H1 (cell line): ENCODE data around the gene ANXA4.

Experiments
- POLR2A ChIP-seq, 2 experiments: IDR thresholded peaks; 1 replicate in 1 of 2; 2 replicates in 1 of 2; pipeline ENCODE4 v1.6.1; 2011; ENCODE audit warnings: low read depth in 2 of 2, low read length in 2 of 2, mild to moderate bottlenecking in 2 of 2; ENCODE audit errors: control extremely low read depth in 1 of 2
- POLR2AphosphoS5 ChIP-seq: IDR thresholded peaks from 2 replicates; pipeline ENCODE4 v1.6.1; 2011; ENCODE audit warnings: low read depth, low read length
- SIX5 ChIP-seq: IDR thresholded peaks from 2 replicates; pipeline ENCODE4 v1.6.1; 2011; ENCODE audit warnings: mild to moderate bottlenecking, low read depth, low read length
- TEAD4 ChIP-seq: IDR thresholded peaks from 2 replicates; pipeline ENCODE4 v1.6.1; 2012; ENCODE audit warnings: low read depth, low read length, inconsistent platforms, mixed read lengths
- TF ChIP-seq, protein P1 (sequence below), 3 experiments: IDR thresholded peaks; 1 replicate in 2 of 3; 2 replicates in 1 of 3; pipeline versions ENCODE4 v1.5.1 to v1.6.1; 2011; ENCODE audit warnings: low read length in 3 of 3, mild to moderate bottlenecking in 3 of 3, inconsistent platforms in 2 of 3, low read depth in 1 of 3, moderate library complexity in 1 of 3; ENCODE audit not compliant: insufficient read depth in 1 of 3; ENCODE audit errors: control extremely low read depth in 1 of 3

DNA sequence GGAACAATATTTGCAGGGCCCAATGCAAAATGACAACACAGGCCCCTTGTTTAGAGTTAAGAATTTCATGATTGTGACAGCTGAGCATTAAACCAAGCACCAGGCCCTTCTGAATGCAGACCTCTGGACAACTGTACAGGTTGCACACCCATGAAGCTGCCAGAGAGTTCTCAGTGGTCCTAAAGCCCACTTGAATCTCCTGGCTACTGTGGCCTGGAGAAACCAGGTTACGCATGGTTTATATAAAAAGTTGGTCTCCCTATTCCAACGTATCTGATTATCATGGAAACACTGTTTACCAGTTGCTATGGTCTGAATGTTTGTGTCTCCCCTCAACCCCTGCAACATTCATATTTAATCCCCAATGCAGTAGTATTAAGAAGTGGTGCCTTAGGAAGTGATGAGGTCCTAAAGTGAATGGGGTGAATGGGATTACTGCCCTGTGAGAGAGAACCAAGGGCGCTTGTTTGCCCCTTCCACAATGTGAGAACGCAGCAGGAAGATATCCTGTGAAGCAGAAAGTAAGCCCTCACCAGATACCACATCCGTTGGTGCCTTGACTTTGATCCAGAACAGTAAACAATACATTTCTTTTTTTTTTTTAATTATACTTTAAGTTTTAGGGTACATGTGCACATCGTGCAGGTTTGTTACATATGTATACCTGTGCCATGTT lies 48.0 kb upstream of the ANXA4 start:
- TF ChIP-seq TEAD4 (no peak), POLR2A (IDR thresholded peaks at IDR 0.05; ENCODE audit: control extremely low read depth in 1 of 2, low read depth in 2 of 2, low read length in 2 of 2) (no peak), POLR2AphosphoS5 (no peak), SIX5 (no peak)
- TF ChIP-seq, protein P1, sequence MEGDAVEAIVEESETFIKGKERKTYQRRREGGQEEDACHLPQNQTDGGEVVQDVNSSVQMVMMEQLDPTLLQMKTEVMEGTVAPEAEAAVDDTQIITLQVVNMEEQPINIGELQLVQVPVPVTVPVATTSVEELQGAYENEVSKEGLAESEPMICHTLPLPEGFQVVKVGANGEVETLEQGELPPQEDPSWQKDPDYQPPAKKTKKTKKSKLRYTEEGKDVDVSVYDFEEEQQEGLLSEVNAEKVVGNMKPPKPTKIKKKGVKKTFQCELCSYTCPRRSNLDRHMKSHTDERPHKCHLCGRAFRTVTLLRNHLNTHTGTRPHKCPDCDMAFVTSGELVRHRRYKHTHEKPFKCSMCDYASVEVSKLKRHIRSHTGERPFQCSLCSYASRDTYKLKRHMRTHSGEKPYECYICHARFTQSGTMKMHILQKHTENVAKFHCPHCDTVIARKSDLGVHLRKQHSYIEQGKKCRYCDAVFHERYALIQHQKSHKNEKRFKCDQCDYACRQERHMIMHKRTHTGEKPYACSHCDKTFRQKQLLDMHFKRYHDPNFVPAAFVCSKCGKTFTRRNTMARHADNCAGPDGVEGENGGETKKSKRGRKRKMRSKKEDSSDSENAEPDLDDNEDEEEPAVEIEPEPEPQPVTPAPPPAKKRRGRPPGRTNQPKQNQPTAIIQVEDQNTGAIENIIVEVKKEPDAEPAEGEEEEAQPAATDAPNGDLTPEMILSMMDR (IDR thresholded peaks at IDR 0.05; ENCODE audit: control extremely low read depth in 1 of 3, insufficient read depth in 1 of 3, low read depth in 1 of 3, low read length in 3 of 3): no peak
